Neuronal stem cell (in vitro differentiated cells): ENCODE results near the gene PLCG1.

Experiments
- DNase-seq: peaks from one replicate; pipeline ENCODE4 v3.0.0-alpha.2; 2013; ENCODE audit warnings: low spot score
- H2AFZ ChIP-seq: one replicate; pipeline ENCODE4 v1.6.1; 2013; ENCODE audit warnings: mild to moderate bottlenecking, low read length, inconsistent platforms
- H2AK5ac ChIP-seq: 2 replicates; pipeline ENCODE4 v1.6.1; 2013; ENCODE audit warnings: low read depth, mild to moderate bottlenecking, inconsistent platforms, low read length, moderate library complexity, mixed read lengths
- H2BK120ac ChIP-seq: 2 replicates; pipeline ENCODE4 v1.6.1; 2013; ENCODE audit warnings: low read depth, mild to moderate bottlenecking, inconsistent platforms, low read length, moderate library complexity, mixed read lengths
- H2BK12ac ChIP-seq: one replicate; pipeline ENCODE4 v1.6.1; 2013; ENCODE audit warnings: low read length, inconsistent platforms
- H2BK15ac ChIP-seq: 2 replicates; pipeline ENCODE4 v1.6.1; 2013; ENCODE audit warnings: mild to moderate bottlenecking, low read length, inconsistent platforms, mixed read lengths
- H2BK5ac ChIP-seq: one replicate; pipeline ENCODE4 v1.6.1; 2013; ENCODE audit warnings: inconsistent platforms, mild to moderate bottlenecking, low read length, moderate library complexity
- H3K14ac ChIP-seq: one replicate; pipeline ENCODE4 v1.6.1; 2013; ENCODE audit warnings: low read length, inconsistent platforms
- H3K18ac ChIP-seq: 2 replicates; pipeline ENCODE4 v1.6.1; 2013; ENCODE audit warnings: low read length, inconsistent platforms
- H3K23ac ChIP-seq: 2 replicates; pipeline ENCODE4 v1.6.1; 2013; ENCODE audit warnings: low read depth, mild to moderate bottlenecking, mixed read lengths, low read length, inconsistent platforms; ENCODE audit not compliant: poor library complexity
- H3K27ac ChIP-seq: replicated peaks from 3 replicates; pipeline ENCODE4 v1.5.1; 2013; ENCODE audit warnings: low read length, inconsistent platforms
- H3K27me3 ChIP-seq, 3 experiments: 2 replicates each; pipeline ENCODE4 v1.6.1; 2013; ENCODE audit warnings: low read length in 3 of 3, mild to moderate bottlenecking in 2 of 3, inconsistent platforms in 1 of 3, low read depth in 1 of 3, mixed read lengths in 1 of 3, moderate library complexity in 1 of 3; ENCODE audit not compliant: control insufficient read depth in 3 of 3, insufficient read depth in 3 of 3
- H3K36me3 ChIP-seq, 2 donors: replicated peaks in 1 of 2; 2 replicates each; pipeline ENCODE4 v1.6.1; 2013; ENCODE audit warnings: low read length in 2 of 2; ENCODE audit not compliant: control insufficient read depth in 2 of 2, insufficient read depth in 2 of 2
- H3K4ac ChIP-seq: 2 replicates; pipeline ENCODE4 v1.6.1; 2013; ENCODE audit warnings: inconsistent platforms, mild to moderate bottlenecking, low read length, moderate library complexity
- H3K4me1 ChIP-seq, 2 donors: 1 replicate in 1 of 2; 2 replicates in 1 of 2; pipeline ENCODE4 v1.6.1; 2013; ENCODE audit warnings: low read length in 2 of 2, low read depth in 1 of 2; ENCODE audit not compliant: control insufficient read depth in 2 of 2, insufficient read depth in 1 of 2
- H3K4me2 ChIP-seq: one replicate; pipeline ENCODE4 v1.6.1; 2013; ENCODE audit warnings: mild to moderate bottlenecking, low read length, inconsistent platforms; ENCODE audit not compliant: insufficient read depth, poor library complexity, severe bottlenecking
- H3K4me3 ChIP-seq, 2 donors: 2 replicates each; pipeline ENCODE4 v1.5.1; 2013; ENCODE audit warnings: low read length in 2 of 2, mild to moderate bottlenecking in 2 of 2, inconsistent platforms in 1 of 2, moderate library complexity in 1 of 2
- H3K79me1 ChIP-seq: one replicate; pipeline ENCODE4 v1.6.1; 2013; ENCODE audit warnings: low read depth, mild to moderate bottlenecking, inconsistent platforms, low read length, moderate library complexity
- H3K9ac ChIP-seq: one replicate; pipeline ENCODE4 v1.6.1; 2013; ENCODE audit warnings: mild to moderate bottlenecking, low read depth, low read length, inconsistent platforms; ENCODE audit not compliant: poor library complexity
- H3K9me3 ChIP-seq, 2 donors: replicated peaks in 1 of 2; 2 replicates each; pipeline versions ENCODE3 to v1.6.1; 2013; ENCODE audit warnings: low read length in 2 of 2, mild to moderate bottlenecking in 2 of 2, inconsistent platforms in 1 of 2, low read depth in 1 of 2, mixed read lengths in 1 of 2, moderate library complexity in 1 of 2; ENCODE audit not compliant: control insufficient read depth in 2 of 2, insufficient read depth in 1 of 2
- H4K8ac ChIP-seq: one replicate; pipeline ENCODE4 v1.6.1; 2013; ENCODE audit warnings: low read depth, mild to moderate bottlenecking, inconsistent platforms, low read length, moderate library complexity
- H4K91ac ChIP-seq: one replicate; pipeline ENCODE4 v1.6.1; 2013; ENCODE audit warnings: low read length, low read depth, mild to moderate bottlenecking, inconsistent platforms; ENCODE audit not compliant: poor library complexity
- WGBS, 2 donors: extraction: QIAGEN DNeasy Blood & Tissue Kit; methylation state at CpG; one replicate each; pipeline ENCODE4 v1.1.7; 2013; ENCODE audit warnings: missing lambda C conversion rate in 2 of 2, mixed read lengths in 1 of 2; ENCODE audit not compliant: insufficient read length in 2 of 2, insufficient replicate concordance in 1 of 2; ENCODE audit errors: extremely low coverage in 2 of 2; 5-methylcytosine and 5-hydroxymethylcytosine counted together

Gene PLCG1

DNA sequence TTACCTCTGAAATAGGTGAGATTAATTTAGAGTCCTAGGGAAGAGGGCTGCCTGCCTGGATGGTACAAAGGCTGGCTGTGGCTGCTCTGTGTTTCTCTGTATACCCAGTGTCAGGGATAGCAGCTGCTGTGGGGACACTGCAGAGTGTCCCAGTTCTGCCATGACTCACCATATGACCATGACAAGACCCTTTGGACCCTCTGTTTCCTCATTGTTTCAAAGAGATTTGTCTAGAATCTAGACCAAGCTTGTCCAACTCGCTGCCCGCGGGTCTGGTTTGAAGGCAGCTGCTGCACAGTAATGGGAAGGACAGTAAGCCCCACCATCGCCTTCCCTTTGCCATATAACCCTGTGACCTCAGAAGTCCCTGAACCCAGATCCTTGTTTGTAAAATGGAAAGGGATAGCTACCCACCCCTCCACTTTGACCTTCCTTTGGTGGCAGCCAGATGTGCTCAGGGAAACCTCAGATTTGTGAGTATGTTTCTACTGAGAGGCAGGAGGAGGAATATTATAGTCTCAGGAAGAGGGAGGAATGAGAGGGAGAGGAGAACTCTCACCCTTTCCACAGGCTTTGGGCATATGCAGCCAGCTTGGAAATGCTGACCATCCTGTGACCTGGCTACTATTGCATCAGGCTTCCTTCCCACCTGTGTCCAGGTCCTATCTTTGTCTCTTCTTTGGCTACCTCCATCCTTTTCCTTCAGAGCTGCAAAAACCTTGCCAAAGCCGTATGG lies 14.0 kb downstream of the PLCG1 start:
- no peak overlapping the region for H3K9ac ChIP-seq
- no peak overlapping the region for H2AFZ ChIP-seq
- H4K91ac ChIP-seq, result no peak overlapping the region
- H3K79me1 ChIP-seq, result peaks cover 24% of the 10 kb centered on the region
- H2BK15ac ChIP-seq, result no peak overlapping the region
- no peak overlapping the region for H3K4me3 ChIP-seq
- H2BK5ac ChIP-seq, result no peak overlapping the region
- H3K18ac ChIP-seq, result no peak overlapping the region
- no peak overlapping the region for H2AK5ac ChIP-seq
- H3K4me2 ChIP-seq, result no peak overlapping the region
- no peaks in the 10 kb centered on the region for H3K9me3 ChIP-seq
- H4K8ac ChIP-seq, result no peak overlapping the region
- H3K27me3 ChIP-seq, result no peaks in the 10 kb centered on the region
- H3K14ac ChIP-seq, result no peak overlapping the region
- H3K36me3 ChIP-seq, result peaks cover 7 to 93% of the 10 kb centered on the region in 2 donors
- no peak overlapping the region for H3K23ac ChIP-seq
- no CpG with 5 or more reads among the region's 5 CpGs for WGBS, 2 donors
- peaks cover 0 to 2% of the 10 kb centered on the region in 2 donors for H3K4me1 ChIP-seq
- no peak overlapping the region for H2BK12ac ChIP-seq
- H3K27ac ChIP-seq, result no peak overlapping the region
- no peak overlapping the region for H2BK120ac ChIP-seq
- H3K4ac ChIP-seq, result no peak overlapping the region
- no peak for DNase-seq

DNA sequence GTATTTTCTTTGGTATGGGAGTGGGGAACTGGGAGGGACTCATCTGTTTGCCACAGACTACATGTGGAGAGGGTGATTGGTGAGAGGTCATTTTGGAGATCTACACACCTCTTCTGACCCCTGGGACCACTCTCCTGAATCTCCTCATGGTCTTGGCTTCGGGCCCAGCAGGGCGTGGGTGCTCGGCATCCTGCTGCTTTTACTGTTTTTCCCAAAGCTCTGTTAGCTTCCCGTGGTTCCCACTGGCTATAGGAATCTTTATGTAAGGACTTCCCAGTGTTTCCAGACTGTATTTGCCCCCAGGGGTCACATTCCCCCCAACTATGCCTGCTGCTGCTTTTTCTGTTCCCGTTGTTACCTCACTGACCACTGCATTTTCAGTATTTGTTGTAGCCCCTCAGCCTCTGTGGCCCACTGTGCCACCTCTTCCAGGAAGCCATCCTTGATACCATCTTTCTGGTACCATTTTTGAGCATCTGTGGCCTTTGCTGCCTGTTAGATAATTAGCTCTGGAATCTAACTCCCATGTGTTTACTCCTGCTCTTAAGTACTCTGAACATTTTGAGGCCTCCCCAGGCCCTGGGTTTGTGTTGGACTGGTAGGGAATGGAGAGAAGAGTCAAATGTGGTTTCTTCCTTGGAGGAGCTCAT lies 14.9 kb downstream of the PLCG1 start:
- WGBS, 2 donors, result no CpG with 5 or more reads among the region's 5 CpGs
- Histone ChIP-seq H2AK5ac (no peak overlapping the region), H2BK120ac (no peak overlapping the region)

DNA sequence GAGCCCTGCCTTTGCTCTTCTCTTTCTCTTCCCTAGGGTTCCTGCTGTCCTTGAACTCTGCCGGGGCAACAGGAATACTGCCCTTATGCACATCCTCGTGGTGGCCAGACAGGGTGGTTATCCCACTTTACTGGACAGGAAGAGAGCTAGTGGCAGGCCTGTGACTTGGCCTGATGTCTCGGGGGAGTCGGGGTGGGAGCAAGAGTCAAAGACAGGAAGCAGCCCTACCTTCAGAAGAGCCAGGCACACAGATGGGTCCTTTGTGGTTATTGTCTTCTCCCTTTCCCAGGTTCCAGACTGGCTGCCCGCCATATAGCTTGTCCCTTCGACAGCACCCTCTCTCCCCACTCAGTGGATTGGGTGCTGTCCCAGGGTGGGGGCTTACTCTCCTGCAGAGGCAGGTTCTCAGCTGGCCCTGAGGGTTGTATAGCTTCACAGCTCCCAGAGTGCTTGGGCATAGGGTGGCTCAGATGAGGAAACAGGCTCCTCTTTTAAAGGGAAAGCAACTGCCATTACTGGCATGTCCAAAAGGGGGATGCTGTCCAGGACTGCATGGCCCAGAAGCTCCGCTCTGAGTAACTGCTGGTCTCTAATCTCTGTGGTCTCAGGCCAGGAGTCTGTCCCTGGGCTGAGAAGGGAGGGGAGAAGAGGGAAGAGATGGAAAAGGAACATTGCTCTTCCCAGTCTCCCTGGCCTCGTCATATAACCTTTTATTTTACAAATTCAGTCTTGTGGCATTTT lies 17.3 kb downstream of the PLCG1 start:
- H2AK5ac ChIP-seq, result no peak overlapping the region
- WGBS, 2 donors, result no CpG with 5 or more reads among the region's 8 CpGs
- no peak overlapping the region for H2AFZ ChIP-seq
- no peak overlapping the region for H3K14ac ChIP-seq
- H2BK120ac ChIP-seq, result no peak overlapping the region
- H3K4me1 ChIP-seq, result peaks cover 0 to 6% of the 10 kb centered on the region in 2 donors
- peaks cover 28% of the 10 kb centered on the region for H3K79me1 ChIP-seq
- H2BK5ac ChIP-seq, result no peak overlapping the region
- no peak overlapping the region for H3K4ac ChIP-seq
- H3K27ac ChIP-seq, result no peak overlapping the region
- H3K9ac ChIP-seq, result no peak overlapping the region
- H3K4me3 ChIP-seq, result no peak overlapping the region
- no peak overlapping the region for H4K8ac ChIP-seq
- DNase-seq, result no peak
- H3K23ac ChIP-seq, result no peak overlapping the region
- H4K91ac ChIP-seq, result no peak overlapping the region
- no peak overlapping the region for H2BK12ac ChIP-seq
- no peak overlapping the region for H2BK15ac ChIP-seq
- H3K36me3 ChIP-seq, result peaks cover 9 to 96% of the 10 kb centered on the region in 2 donors
- no peak overlapping the region for H3K4me2 ChIP-seq
- no peak overlapping the region for H3K18ac ChIP-seq
- no peaks in the 10 kb centered on the region for H3K27me3 ChIP-seq
- no peaks in the 10 kb centered on the region for H3K9me3 ChIP-seq

More for the DNA sequence above, 14.9 kb downstream of the PLCG1 start:
- Histone ChIP-seq H2BK12ac (no peak overlapping the region), H3K4me1 (peaks cover 0 to 4% of the 10 kb centered on the region in 2 donors), H3K23ac (no peak overlapping the region), H3K18ac (no peak overlapping the region), H3K9ac (no peak overlapping the region), H3K27me3 (no peaks in the 10 kb centered on the region), H2AFZ (no peak overlapping the region), H3K27ac (no peak overlapping the region), H3K4me2 (no peak overlapping the region), H2BK5ac (no peak overlapping the region), H3K14ac (no peak overlapping the region), H3K79me1 (peaks cover 23% of the 10 kb centered on the region), H4K8ac (no peak overlapping the region), H4K91ac (no peak overlapping the region), H3K36me3 (peaks cover 7 to 92% of the 10 kb centered on the region in 2 donors), H3K4me3 (no peak overlapping the region), H3K9me3 (no peaks in the 10 kb centered on the region), H2BK15ac (no peak overlapping the region), H3K4ac (no peak overlapping the region)
- no peak for DNase-seq

DNA sequence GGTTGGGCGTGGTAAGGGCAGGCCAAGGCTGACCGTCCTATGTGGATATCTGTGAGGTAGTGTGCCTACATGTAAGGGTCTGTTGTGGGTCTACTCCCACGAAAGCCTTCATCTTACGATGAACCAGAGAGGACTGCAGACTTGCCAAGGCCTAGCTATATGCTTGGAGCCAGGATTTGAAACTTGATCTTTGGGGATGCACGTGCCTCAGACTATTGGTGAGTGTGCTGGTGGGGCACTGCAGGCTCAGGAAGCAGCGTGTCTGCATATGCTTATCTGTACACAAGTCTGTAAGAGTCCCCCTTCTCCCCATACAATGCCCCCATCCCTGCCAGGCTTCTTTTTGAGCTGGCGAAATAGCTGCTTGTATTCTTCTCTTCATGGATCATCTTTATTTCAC lies 17.9 kb downstream of the PLCG1 start:
- Histone ChIP-seq H3K4me1 (peaks cover 0 to 6% of the 10 kb centered on the region in 2 donors), H2AK5ac (no peak overlapping the region), H4K8ac (no peak overlapping the region), H3K4me3 (no peak overlapping the region), H3K4ac (no peak overlapping the region), H2BK15ac (no peak overlapping the region), H3K9ac (no peak overlapping the region), H3K9me3 (no peaks in the 10 kb centered on the region), H2BK5ac (no peak overlapping the region), H3K79me1 (peaks cover 29% of the 10 kb centered on the region), H3K36me3 (peaks cover 12 to 96% of the 10 kb centered on the region in 2 donors), H3K18ac (no peak overlapping the region), H3K27me3 (no peaks in the 10 kb centered on the region), H4K91ac (no peak overlapping the region), H3K4me2 (no peak overlapping the region), H3K27ac (no peak overlapping the region), H3K14ac (no peak overlapping the region), H2BK12ac (no peak overlapping the region), H2AFZ (no peak overlapping the region), H3K23ac (no peak overlapping the region), H2BK120ac (no peak overlapping the region)
- WGBS, 2 donors, result no CpG with 5 or more reads among the region's 7 CpGs
- DNase-seq, result no peak
